CD4-positive, alpha-beta T cell treated with Interleukin-10 for 1 hour (primary cell): ENCODE measurements around the gene TMEM134.
A peak's percentile ranks its signal among the peaks of the same experiment; 100 is the strongest.
"Not testable (repeated sequence)": the region's sequence is repeated elsewhere in the genome, so short reads cannot be mapped to it uniquely, and the experiment has no call there.

Source experiments
- DNase-seq: peaks from one replicate; pipeline ENCODE4 v3.0.0-alpha.2; 2020

The TMEM134 gene

GRCh38 chr11:67436459-67437081, 32.5 kb downstream of the TMEM134 start:
- DNase-seq, result peak; percentile 73

- DNase-seq, result no peak
These were observed 33.2 kb downstream of the TMEM134 start for GRCh38 chr11:67435727-67436458.

DNA sequence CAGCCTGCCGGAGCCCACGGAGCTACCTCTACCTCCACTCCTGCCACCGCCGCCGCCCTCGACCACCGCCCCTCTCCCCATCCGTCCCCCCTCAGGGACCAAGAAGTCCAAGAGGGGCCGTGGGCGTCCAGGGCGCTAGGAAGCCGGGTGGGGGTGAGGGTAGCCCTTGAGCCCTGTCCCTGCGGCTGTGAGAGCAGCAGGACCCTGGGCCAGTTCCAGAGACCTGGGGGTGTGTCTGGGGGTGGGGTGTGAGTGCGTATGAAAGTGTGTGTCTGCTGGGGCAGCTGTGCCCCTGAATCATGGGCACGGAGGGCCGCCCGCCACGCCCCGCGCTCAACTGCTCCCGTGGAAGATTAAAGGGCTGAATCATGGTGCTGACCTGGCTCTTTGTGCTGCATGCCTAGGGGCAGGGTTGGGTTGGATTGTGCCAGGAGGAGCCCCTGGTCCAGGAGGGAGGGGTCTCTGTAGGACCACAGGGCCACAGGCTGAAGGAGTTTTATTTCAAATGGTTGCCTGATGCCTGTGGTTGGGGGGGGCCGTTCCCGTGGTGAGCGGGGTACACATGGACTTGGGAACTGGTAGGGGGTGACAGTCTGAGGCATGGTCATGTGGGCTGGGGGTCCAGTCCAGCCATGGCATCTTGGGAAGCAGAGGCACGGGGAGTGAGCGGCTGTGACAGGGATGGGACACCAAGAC, 33.9 kb downstream of the TMEM134 start:
- no peak for DNase-seq

DNA sequence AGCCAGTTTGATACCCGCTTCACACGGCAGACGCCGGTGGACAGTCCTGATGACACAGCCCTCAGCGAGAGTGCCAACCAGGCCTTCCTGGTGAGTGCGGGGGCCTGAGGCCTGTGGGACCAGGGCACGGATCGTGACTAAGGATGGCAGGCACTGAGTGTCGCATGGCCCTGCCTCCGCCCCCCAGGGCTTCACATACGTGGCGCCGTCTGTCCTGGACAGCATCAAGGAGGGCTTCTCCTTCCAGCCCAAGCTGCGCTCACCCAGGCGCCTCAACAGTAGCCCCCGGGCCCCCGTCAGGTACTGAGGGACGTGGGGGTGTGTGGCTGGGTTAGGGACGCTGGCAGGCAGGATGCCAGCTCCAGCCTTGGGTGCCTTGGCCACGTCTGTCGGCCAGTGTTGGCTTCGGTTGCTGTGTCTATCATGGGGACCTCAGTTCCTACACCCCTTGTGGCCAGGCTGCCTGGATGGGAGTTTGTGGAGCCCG, 34.6 kb downstream of the TMEM134 start:
- no peak for DNase-seq

DNA sequence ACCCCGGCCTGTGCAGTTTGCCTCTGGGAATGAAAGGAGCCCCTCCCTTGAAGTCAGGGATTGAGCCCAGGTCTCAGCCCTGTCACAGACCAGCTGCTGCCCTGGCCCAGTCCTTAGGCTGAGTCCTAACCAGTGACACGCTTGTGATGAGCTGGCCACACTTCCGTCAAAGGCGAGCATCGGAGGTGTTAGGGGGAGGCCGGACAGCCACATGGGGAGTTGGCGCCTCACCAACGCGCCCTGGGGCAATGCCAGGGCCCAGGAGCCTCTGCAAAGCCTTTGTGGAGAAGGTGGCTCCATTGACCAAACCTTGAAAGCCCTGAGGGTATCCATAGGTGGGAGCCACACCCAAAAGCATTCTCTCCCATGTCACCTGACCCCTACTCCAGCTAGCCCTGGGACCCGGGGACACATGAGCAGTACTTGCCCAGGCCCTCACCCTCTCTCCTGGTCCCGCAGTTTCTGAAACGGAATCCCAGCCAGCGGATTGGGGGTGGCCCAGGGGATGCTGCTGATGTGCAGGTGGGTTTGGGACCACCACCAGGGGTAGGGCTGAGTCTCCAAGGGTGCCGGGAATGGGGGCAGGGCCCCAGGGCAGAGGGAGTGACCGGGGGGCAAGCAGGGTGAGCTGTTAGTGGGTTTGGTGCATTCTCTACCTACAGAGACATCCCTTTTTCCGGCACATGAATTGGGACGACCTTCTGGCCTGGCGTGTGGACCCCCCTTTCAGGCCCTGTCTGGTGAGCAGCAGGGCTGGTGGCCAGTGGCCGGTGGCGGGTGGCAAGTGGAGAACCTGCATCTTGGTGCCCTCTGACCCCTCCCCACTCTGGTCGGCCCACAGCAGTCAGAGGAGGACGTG, 35.3 kb downstream of the TMEM134 start:
- no peak for DNase-seq

DNA sequence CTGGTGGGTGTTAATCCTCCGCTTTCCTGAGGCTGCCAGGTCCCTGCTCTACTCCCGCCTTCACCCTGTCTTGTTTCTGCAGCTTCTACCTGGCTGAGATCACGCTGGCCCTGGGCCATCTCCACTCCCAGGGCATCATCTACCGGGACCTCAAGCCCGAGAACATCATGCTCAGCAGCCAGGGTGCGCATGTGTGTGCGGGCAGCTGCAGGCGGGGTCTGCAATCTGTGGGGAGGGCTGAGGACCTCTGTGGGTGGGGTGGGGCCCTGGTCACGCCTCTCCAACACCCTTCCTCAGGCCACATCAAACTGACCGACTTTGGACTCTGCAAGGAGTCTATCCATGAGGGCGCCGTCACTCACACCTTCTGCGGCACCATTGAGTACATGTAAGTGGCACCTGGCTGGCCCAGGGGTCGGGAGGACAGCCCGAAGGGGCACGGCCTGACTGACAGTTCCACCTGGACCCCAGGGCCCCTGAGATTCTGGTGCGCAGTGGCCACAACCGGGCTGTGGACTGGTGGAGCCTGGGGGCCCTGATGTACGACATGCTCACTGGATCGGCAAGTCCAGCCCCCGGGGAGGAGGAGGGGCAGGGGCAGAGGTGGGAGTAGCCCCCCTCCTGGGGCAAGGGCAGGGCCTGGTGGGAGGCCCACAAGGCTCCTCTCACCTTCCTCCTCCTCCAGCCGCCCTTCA, 36.2 kb downstream of the TMEM134 start:
- no peak for DNase-seq

GRCh38 chr11:67431346-67432249, 37.5 kb downstream of the TMEM134 start:
- DNase-seq, result no peak

- no peak for DNase-seq
These were observed 39.3 kb downstream of the TMEM134 start for GRCh38 chr11:67429722-67430121.

DNA sequence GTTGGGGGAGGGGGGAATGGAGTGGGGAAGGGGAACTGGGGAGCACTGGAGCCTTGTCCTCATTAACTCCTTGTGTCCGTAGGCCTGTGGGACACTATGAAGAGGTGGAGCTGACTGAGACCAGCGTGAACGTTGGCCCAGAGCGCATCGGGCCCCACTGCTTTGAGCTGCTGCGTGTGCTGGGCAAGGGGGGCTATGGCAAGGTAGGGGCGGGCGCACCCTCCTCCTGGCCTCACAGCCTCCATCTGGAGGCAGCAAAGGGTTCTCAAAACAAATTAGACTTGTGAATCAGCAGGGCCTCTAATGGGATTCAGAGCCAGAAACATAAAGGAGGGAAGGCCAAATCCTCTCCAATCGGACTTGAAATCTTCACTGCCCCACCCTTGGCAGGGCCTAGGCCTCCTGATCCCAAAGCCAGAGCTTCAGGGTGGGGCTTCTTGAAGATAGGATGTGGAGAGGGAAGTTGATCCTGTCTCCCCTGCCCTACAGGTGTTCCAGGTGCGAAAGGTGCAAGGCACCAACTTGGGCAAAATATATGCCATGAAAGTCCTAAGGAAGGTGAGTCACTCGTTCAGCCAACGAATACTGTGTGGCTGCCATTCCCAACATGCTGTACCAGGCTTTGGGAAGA, 39.9 kb downstream of the TMEM134 start:
- no peak for DNase-seq

GRCh38 chr11:67428052-67429001, 40.7 kb downstream of the TMEM134 start, which contains the start of gene RPS6KB2:
Gene RPS6KB2 (plus strand): TSS chr11:67428494. CDS start chr11:67428546, 52 bp downstream.
- peak; percentile 99 for DNase-seq

- not testable (repeated sequence) for DNase-seq
These were observed 41.6 kb downstream of the TMEM134 start for GRCh38 chr11:67427364-67427859.

DNA sequence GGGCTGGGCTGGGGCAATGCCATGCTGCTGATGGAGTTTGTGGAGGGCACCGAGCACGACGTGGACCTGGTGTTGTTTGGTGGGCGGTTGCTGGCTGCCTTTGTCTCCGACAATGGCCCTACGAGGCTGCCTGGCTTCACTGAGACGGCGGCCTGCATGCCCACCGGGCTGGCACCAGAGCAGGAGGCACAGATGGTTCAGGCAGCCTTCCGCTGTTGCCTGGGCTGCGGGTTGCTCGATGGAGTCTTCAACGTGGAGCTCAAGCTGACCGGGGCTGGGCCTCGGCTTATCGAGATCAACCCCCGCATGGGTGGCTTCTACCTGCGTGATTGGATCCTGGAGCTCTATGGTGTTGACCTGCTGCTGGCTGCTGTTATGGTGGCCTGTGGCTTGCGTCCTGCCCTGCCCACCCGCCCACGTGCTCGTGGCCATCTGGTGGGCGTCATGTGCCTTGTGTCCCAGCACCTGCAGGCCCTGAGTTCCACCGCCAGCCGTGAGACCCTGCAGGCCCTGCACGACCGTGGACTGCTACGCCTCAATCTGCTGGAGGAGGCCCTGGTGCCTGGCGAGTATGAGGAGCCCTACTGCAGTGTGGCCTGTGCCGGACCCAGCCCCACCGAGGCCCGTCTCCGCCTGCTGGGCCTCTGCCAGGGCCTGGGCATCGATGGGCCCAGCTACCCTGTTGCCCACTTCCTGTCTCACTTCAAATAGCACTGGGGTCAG, 45.0 kb downstream of the TMEM134 start:
- DNase-seq, result no peak

DNA sequence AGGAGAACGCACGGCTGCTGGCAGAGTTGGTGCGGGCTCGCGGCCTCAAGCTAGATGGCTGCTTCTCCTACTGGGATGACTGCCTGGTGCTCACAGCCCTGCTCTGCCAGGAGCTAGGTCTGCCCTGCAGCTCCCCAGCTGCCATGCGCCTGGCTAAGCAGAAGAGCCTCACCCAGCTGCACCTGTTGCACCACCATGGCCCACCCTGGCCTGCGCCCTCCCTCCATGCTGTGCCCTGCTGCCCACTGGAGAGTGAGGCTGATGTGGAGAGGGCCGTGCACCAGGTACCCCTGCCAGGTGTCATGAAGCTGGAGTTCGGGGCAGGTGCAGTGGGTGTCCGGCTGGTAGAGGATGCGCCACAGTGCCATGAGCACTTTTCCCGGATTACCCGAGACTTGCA, 45.6 kb downstream of the TMEM134 start:
- DNase-seq, result no peak

DNA sequence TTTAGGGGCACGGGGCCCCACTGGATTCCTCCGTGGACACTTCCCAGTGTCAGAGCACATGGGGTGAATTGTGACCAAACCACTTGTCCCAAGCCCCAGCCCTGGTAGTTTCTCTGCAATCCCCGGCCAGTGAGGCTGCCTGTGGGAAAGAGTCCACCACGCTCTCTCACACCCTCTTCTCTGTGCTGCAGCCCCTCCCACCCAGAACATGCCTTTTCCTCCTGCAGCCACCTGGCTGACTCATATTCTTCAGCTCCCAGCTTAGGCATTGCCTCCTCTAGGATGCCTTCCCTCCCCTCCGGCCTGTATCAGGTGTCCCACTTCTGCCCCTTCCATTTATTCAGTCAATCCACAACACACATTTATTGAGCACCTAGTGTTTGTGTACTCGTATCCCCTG, 46.2 kb downstream of the TMEM134 start:
- no peak for DNase-seq

- no peak for DNase-seq
These were observed 47.5 kb downstream of the TMEM134 start for GRCh38 chr11:67421430-67422031.

DNA sequence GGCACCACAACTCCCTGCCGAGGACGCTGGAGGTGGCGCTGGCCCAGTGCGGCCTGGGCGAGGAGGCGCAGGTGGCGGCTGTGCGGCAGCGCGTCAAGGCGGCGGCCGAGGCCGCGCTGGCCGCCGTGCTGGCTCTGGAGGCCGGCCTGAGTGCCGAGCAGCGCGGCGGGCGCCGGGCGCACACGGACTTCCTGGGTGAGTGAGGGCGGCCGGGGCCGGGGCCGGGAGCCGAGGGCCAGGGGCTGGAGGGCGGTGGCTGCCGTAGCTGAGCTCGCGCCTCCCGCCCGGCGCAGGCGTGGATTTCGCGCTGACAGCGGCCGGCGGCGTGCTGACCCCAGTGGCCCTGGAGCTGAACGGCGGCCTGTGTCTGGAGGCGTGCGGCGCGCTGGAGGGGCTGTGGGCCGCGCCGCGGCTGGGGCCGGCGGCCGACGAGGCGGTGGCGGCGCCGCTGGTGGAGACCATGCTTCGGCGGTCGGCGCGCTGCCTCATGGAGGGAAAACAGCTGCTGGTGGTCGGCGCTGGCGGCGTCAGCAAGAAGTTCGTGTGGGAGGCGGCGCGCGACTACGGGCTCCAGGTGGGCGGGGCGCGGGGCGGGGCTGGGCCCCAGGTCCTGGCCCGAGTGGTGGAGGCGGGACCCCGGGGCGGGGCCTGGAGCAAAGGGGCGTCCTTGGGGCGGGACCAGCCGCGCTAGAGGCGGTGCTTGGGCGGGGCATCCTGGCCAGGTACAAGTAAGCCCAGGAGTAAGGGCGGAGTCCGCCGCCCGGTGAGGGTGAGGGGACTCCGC, 48.2 kb downstream of the TMEM134 start:
- DNase-seq, result peak; percentile 98

DNA sequence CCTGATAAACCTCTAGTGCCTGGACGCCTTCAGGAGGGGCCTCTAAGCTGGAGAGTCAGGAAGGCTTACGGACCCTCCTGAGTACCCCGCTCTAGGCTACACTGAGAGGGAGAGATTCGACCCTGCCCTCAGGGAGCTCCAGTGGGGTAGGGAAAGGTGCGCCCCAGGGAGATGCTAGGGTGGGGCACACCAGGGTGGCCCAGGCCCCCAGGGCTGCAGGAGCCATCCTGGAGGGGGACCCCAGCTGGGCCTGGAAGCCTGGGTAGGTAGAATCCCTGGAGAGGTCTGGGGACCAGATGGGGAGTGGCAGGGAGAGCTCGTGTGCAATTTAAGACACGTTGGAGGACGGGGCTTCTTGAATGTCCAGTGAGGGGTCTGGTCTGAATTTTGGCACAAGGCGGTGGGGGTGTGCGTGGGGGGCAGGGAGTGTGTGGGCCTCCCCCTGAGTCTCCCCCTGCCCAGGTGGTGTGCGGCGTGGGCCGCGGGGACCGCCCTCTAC, 48.9 kb downstream of the TMEM134 start:
- no peak for DNase-seq
